Fibroblast of lung (primary cell): Measurements from ENCODE around the gene PHLDA2.

Source experiments
- CTCF ChIP-seq, 2 donors: IDR thresholded peaks in 1 of 2; conservative IDR thresholded peaks in 1 of 2; 1 replicate in 1 of 2; 2 replicates in 1 of 2; pipeline ENCODE4 v1.5.1; 2011 to 2012; ENCODE audit warnings: low read length in 2 of 2, control low read depth in 1 of 2, inconsistent platforms in 1 of 2, low read depth in 1 of 2, mild to moderate bottlenecking in 1 of 2
- EZH2 ChIP-seq: IDR thresholded peaks from 2 replicates; pipeline ENCODE4 v1.5.1; 2012; ENCODE audit warnings: low read length, control low read depth, mild to moderate bottlenecking; ENCODE audit errors: missing control alignments

- no peak for TF ChIP-seq CTCF (conservative IDR thresholded peaks at IDR 0.05 in 1 of 2, IDR thresholded peaks at IDR 0.05 in 1 of 2; ENCODE audit: low read depth in 1 of 2, low read length in 2 of 2)
- no peak for TF ChIP-seq EZH2
Observed at GRCh38 chr11:2883640-2883978, 45.6 kb downstream of the PHLDA2 start.
